Measurements from ENCODE around the gene BICRA. TPM values are rescaled to one million over a fixed set of nuclear protein-coding genes. Genes with fewer than 3 reads are reported as not detected.
"Not testable (repeated sequence)": the region's sequence is repeated elsewhere in the genome, so short reads cannot be mapped to it uniquely, and the experiment has no call there.

BICRA gene
- total RNA-seq, 1 experiment from 2014 or later = 13.1 TPM

DNA sequence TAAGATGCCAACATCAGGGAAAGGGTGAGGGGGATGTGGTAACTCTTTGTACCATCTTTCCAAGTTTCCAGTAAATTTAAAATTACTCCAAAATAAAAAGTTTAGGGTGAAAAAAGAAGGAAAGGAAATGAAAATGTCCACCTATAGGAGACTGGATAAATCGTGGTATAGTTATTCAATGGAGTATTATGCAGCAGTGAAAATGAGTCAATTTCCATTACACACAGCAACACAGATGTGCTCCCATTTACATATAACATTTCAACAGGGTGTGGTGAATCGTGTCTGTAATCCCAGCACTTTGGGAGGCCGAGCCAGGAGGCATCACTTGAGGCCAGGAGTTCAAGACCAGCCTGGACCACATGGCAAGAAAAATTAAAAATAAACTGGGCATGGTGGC is 28.5 kb upstream of the BICRA start:
- no peak for DNase-seq (ENCODE audit: unreplicated experiment)
- Mint-ChIP-seq H3K36me3 (ENCODE audit: insufficient read depth, unreplicated experiment) (no peaks in the 10 kb centered on the region), H3K9me3 (ENCODE audit: unreplicated experiment) (peaks cover 7% of the 10 kb centered on the region), H3K27ac (ENCODE audit: low read depth, unreplicated experiment) (no peak overlapping the region), H3K4me3 (ENCODE audit: unreplicated experiment) (no peak overlapping the region), H3K27me3 (ENCODE audit: insufficient read depth, unreplicated experiment) (no peaks in the 10 kb centered on the region), H3K4me1 (ENCODE audit: insufficient read depth, unreplicated experiment) (peaks cover 8% of the 10 kb centered on the region)
- TF ChIP-seq CTCF (IDR thresholded peaks at IDR 0.05; ENCODE audit: unreplicated experiment) = no peak
- ChIA-PET CTCF (no interaction called here), POLR2A (no interaction called here)
- BruUV-seq (replicated peaks) = no TSS peak
- intact Hi-C loops (cut with micrococcal nuclease) = no loop called here

- ChIA-PET CTCF (no interaction called here), POLR2A (no interaction called here)
- no peak overlapping the region for H3K4me3 Mint-ChIP-seq (ENCODE audit: unreplicated experiment)
- no peaks in the 10 kb centered on the region for H3K36me3 Mint-ChIP-seq (ENCODE audit: insufficient read depth, unreplicated experiment)
- no TSS peak for BruUV-seq (replicated peaks)
- intact Hi-C loops (cut with micrococcal nuclease) = no loop called here
- no peak overlapping the region for H3K27ac Mint-ChIP-seq (ENCODE audit: low read depth, unreplicated experiment)
- TF ChIP-seq CTCF (IDR thresholded peaks at IDR 0.05; ENCODE audit: unreplicated experiment) = no peak
- peaks cover 8% of the 10 kb centered on the region for H3K4me1 Mint-ChIP-seq (ENCODE audit: insufficient read depth, unreplicated experiment)
- DNase-seq (ENCODE audit: unreplicated experiment) = no peak
- peaks cover 7% of the 10 kb centered on the region for H3K9me3 Mint-ChIP-seq (ENCODE audit: unreplicated experiment)
- H3K27me3 Mint-ChIP-seq (ENCODE audit: insufficient read depth, unreplicated experiment) = no peaks in the 10 kb centered on the region
Observed at GRCh38 chr19:47581605-47582319, 27.2 kb upstream of the BICRA start.

GRCh38 chr19:47582320-47582909 is 26.5 kb upstream of the BICRA start:
- Mint-ChIP-seq H3K36me3 (ENCODE audit: insufficient read depth, unreplicated experiment) (no peaks in the 10 kb centered on the region), H3K27me3 (ENCODE audit: insufficient read depth, unreplicated experiment) (no peaks in the 10 kb centered on the region), H3K4me1 (ENCODE audit: insufficient read depth, unreplicated experiment) (peaks cover 8% of the 10 kb centered on the region), H3K9me3 (ENCODE audit: unreplicated experiment) (peaks cover 7% of the 10 kb centered on the region), H3K27ac (ENCODE audit: low read depth, unreplicated experiment) (no peak overlapping the region), H3K4me3 (ENCODE audit: unreplicated experiment) (no peak overlapping the region)
- no peak for TF ChIP-seq CTCF (IDR thresholded peaks at IDR 0.05; ENCODE audit: unreplicated experiment)
- POLR2A ChIA-PET = interaction anchor here (0.9 kb wide), 1 partner anchor 81 kb away, joined by 3 read pairs; no protein-coding TSS in a partner anchor
- no peak for DNase-seq (ENCODE audit: unreplicated experiment)
- CTCF ChIA-PET = interaction anchor here (0.7 kb wide), 1 partner anchor 94 kb away, joined by 3 read pairs; no protein-coding TSS in a partner anchor
- intact Hi-C loops (cut with micrococcal nuclease) = no loop called here
- BruUV-seq (replicated peaks) = no TSS peak

- H3K36me3 Mint-ChIP-seq (ENCODE audit: insufficient read depth, unreplicated experiment); DNase-seq (ENCODE audit: unreplicated experiment); H3K27me3 Mint-ChIP-seq (ENCODE audit: insufficient read depth, unreplicated experiment); BruUV-seq (replicated peaks); H3K4me1 Mint-ChIP-seq (ENCODE audit: insufficient read depth, unreplicated experiment); H3K9me3 Mint-ChIP-seq (ENCODE audit: unreplicated experiment); intact Hi-C loops (cut with micrococcal nuclease); H3K4me3 Mint-ChIP-seq (ENCODE audit: unreplicated experiment): not testable (repeated sequence)
- H3K27ac Mint-ChIP-seq (ENCODE audit: low read depth, unreplicated experiment) = peak overlapping the region; percentile 29
- POLR2A ChIA-PET = interaction anchor here (0.9 to 1.0 kb wide), 2 partner anchors 16 to 80 kb away, joined by 3 to 4 read pairs; no protein-coding TSS in a partner anchor
- CTCF ChIA-PET = interaction anchor here (0.7 kb wide), 2 partner anchors 94 to 152 kb away, joined by 3 to 5 read pairs; no protein-coding TSS in a partner anchor
Observed at GRCh38 chr19:47583161-47583560, 25.8 kb upstream of the BICRA start.

Data from MCF 10A (cell line).